WERI-Rb-1 (cell line): ENCODE results near the gene VSTM2L.

ENCODE experiments used
- DNase-seq: peaks from one replicate; pipeline ENCODE4 v3.0.0-alpha.2; 2020
- H3K27ac ChIP-seq: fragments of 250-450 bp; sonication (Bioruptor Pico); 2 replicates; pipeline ENCODE4 v1.5.1; 2020; ENCODE audit warnings: mild to moderate bottlenecking, moderate library complexity
- H3K27me3 ChIP-seq: fragments of 250-450 bp; sonication (Bioruptor Pico); 2 replicates; pipeline ENCODE4 v1.5.1; 2021; ENCODE audit warnings: mild to moderate bottlenecking, low read depth, moderate library complexity; ENCODE audit not compliant: insufficient read depth, severe bottlenecking
- H3K36me3 ChIP-seq: fragments of 250-450 bp; sonication (Bioruptor Pico); 2 replicates; pipeline ENCODE4 v1.5.1; 2020; ENCODE audit warnings: mild to moderate bottlenecking, moderate library complexity
- H3K4me3 ChIP-seq: 2 replicates; pipeline ENCODE4 v1.5.1; 2011; ENCODE audit warnings: low read depth, mild to moderate bottlenecking, control low read depth, low read length
- H3K9me3 ChIP-seq: fragments of 250-450 bp; sonication (Bioruptor Pico); 2 replicates; pipeline ENCODE4 v1.5.1; 2021; ENCODE audit warnings: mild to moderate bottlenecking, moderate library complexity; ENCODE audit not compliant: severe bottlenecking
- CTCF ChIP-seq: IDR thresholded peaks from 2 replicates; pipeline ENCODE4 v1.5.1; 2011; ENCODE audit warnings: low read depth, mild to moderate bottlenecking, control low read depth, inconsistent platforms, low read length

The VSTM2L gene

DNA sequence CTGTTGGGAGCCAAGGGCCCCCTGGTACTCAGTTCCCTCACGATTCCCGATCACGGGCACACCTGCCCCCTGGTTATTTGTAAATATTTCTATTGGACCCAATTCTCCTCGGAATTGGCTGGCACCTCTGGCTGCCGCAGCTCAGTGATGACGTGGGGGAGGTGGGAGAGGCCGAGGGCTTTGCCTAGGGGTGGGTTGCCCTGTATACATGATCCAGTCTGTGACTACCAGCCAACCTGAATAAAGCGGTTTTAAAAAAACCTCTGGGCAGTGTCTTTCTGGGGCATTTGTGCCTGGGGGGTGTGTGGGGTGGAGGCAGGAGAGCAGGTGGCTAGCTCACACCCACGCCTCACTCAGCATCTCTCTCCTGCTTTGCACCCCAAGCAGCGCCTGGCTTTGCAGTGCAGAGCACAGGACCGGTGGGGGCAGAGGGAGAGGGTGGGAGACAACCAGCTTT lies 42.2 kb downstream of the VSTM2L start:
- no peak for TF ChIP-seq CTCF
- H3K9me3 ChIP-seq, result peaks cover 6% of the 10 kb centered on the region
- H3K27ac ChIP-seq, result no peak overlapping the region
- H3K4me3 ChIP-seq, result no peak overlapping the region
- H3K27me3 ChIP-seq, result no peaks in the 10 kb centered on the region
- H3K36me3 ChIP-seq, result no peaks in the 10 kb centered on the region
- no peak for DNase-seq

GRCh38 chr20:37946946-37947345 lies 44.0 kb downstream of the VSTM2L start:
- Histone ChIP-seq H3K9me3 (peaks cover 6% of the 10 kb centered on the region), H3K27ac (no peak overlapping the region), H3K4me3 (no peak overlapping the region), H3K27me3 (no peaks in the 10 kb centered on the region), H3K36me3 (no peaks in the 10 kb centered on the region)
- no peak for DNase-seq
- no peak for TF ChIP-seq CTCF

DNA sequence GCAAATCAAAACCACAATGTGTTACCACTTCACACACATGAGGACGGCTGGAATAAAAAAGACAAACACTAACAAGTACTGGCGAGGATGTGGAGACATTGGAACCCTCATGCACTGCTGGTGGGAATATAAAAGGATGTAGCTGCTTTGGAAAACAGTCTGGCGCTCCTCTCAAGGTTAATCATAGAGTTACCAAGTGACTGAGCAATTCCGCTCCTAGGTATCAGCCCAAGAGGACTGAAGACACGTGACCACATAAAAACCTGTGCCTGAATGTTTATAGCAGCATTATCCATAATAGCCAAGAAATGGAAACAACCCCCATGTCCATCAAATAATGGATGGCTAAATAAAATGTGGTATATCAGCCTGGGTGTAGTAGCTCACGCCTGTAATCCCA lies 45.0 kb downstream of the VSTM2L start:
- H3K4me3 ChIP-seq, result no peak overlapping the region
- DNase-seq, result no peak

GRCh38 chr20:37948956-37949355 lies 46.0 kb downstream of the VSTM2L start:
- DNase-seq, result no peak
- Histone ChIP-seq H3K9me3 (peaks cover 6% of the 10 kb centered on the region), H3K4me3 (no peak overlapping the region), H3K27ac (no peak overlapping the region), H3K36me3 (no peaks in the 10 kb centered on the region), H3K27me3 (no peaks in the 10 kb centered on the region)
- no peak for TF ChIP-seq CTCF

More for the DNA sequence above, 45.0 kb downstream of the VSTM2L start:
- TF ChIP-seq CTCF, result no peak
- Histone ChIP-seq H3K27ac (no peak overlapping the region), H3K9me3 (peaks cover 6% of the 10 kb centered on the region), H3K36me3 (no peaks in the 10 kb centered on the region), H3K27me3 (no peaks in the 10 kb centered on the region)

- Histone ChIP-seq H3K27me3 (no peaks in the 10 kb centered on the region), H3K27ac (peak overlapping the region; percentile 70), H3K4me3 (no peak overlapping the region), H3K36me3 (no peaks in the 10 kb centered on the region), H3K9me3 (peaks cover 3% of the 10 kb centered on the region)
- no peak for DNase-seq
- TF ChIP-seq CTCF, result no peak
Measured at GRCh38 chr20:37954190-37954589, 51.3 kb downstream of the VSTM2L start.

DNA sequence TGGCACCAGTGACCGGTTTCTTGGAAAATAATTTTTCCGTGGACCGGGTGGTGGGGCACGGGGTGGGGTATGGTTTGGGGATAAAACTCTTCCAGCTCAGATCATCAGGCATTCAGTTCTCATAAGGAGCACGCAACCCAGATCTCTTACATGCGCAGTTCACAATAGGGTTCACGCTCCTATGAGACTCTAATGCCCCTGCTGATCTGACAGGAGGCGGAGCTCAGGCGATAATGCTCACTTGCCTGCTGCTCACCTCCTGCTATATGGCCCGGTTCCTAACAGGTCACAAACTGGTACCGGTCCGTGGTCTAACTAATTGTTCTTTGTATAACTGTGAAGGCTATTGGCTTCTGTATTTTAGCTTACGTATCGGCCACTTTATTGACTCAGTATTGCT lies 51.7 kb downstream of the VSTM2L start:
- DNase-seq, result peak; percentile 76
- Histone ChIP-seq H3K27ac (peak overlapping the region; percentile 70), H3K9me3 (peaks cover 5% of the 10 kb centered on the region), H3K36me3 (no peaks in the 10 kb centered on the region), H3K27me3 (no peaks in the 10 kb centered on the region), H3K4me3 (no peak overlapping the region)
- no peak for TF ChIP-seq CTCF
